ENCODE results near the gene TRPC4. TPM values are rescaled to one million over a fixed set of nuclear protein-coding genes. Genes with fewer than 3 reads are reported as not detected.

Gene TRPC4
- 4.3 and 6.9 TPM in 2 replicates for total RNA-seq

GRCh38 chr13:37869756-37870488 is at the start of gene TRPC4:
TSS of gene TRPC4 (minus strand) at chr13:37869772. CDS start at chr13:37783333, 86,439 bp downstream.

GRCh38 chr13:37598597-37598996 is 271.0 kb downstream of the TRPC4 start, which contains the start of gene POSTN:
TSS of gene POSTN (minus strand) at chr13:37598768. CDS start at chr13:37598726, 42 bp downstream.

All from epithelial cell of alveolus of lung (primary cell).